Measurements from ENCODE around the gene UNC13C.

UNC13C gene

GRCh38 chr15:54017959-54018358 lies 39.7 kb downstream of the UNC13C start (continued):
- TF ChIP-seq PATZ1 (tag by site-specific recombination; IDR thresholded peaks at IDR 0.05): no peak

- H3K27ac ChIP-seq (ENCODE audit: extremely low read depth, low read depth, low read length): no peak overlapping the region
- ChIA-PET CTCF (no interaction called here), POLR2A (no interaction called here)
- no peaks in the 10 kb centered on the region for H3K9me3 ChIP-seq (ENCODE audit: control insufficient read depth, insufficient read depth, low read depth, low read length)
- no peaks in the 10 kb centered on the region for H3K36me3 ChIP-seq (ENCODE audit: control insufficient read depth in 2 of 2, insufficient read depth in 1 of 2, low read length in 2 of 2)
- TF ChIP-seq SETDB1 (IDR thresholded peaks at IDR 0.05; ENCODE audit: insufficient read length, low read length) (no peak), TCF7L2 (IDR thresholded peaks at IDR 0.05; ENCODE audit: borderline replicate concordance, low read depth, low read length) (no peak)
- no peaks in the 10 kb centered on the region for H3K4me1 ChIP-seq (ENCODE audit: control insufficient read depth, insufficient read depth, low read length)
- no peak overlapping the region for H3K4me3 ChIP-seq (ENCODE audit: low read depth, low read length)
Observed at GRCh38 chr15:54026258-54026657, 48.0 kb downstream of the UNC13C start.

- Histone ChIP-seq H3K36me3 (ENCODE audit: control insufficient read depth in 2 of 2, insufficient read depth in 1 of 2, low read length in 2 of 2) (no peaks in the 10 kb centered on the region), H3K4me1 (ENCODE audit: control insufficient read depth, insufficient read depth, low read length) (no peaks in the 10 kb centered on the region), H3K27ac (ENCODE audit: extremely low read depth, low read depth, low read length) (no peak overlapping the region), H3K9me3 (ENCODE audit: control insufficient read depth, insufficient read depth, low read depth, low read length) (no peaks in the 10 kb centered on the region), H3K4me3 (ENCODE audit: low read depth, low read length) (no peak overlapping the region)
- ChIA-PET POLR2A (no interaction called here), CTCF (no interaction called here)
- TF ChIP-seq TSHZ1 (tag by site-specific recombination; IDR thresholded peaks at IDR 0.05; ENCODE audit: borderline replicate concordance) (no peak), ZNF366 (tag by site-specific recombination; conservative IDR thresholded peaks at IDR 0.05) (no peak), REST (tag by site-specific recombination; IDR thresholded peaks at IDR 0.05) (no peak), PRDM6 (tag by site-specific recombination; IDR thresholded peaks at IDR 0.05) (no peak), TCF7L2 (IDR thresholded peaks at IDR 0.05; ENCODE audit: borderline replicate concordance, low read depth, low read length) (no peak), WT1 (tag by site-specific recombination; IDR thresholded peaks at IDR 0.05) (no peak), ZNF354C (tag by site-specific recombination; IDR thresholded peaks at IDR 0.05; ENCODE audit: borderline replicate concordance, low read depth) (no peak), INSM2 (tag by site-specific recombination; IDR thresholded peaks at IDR 0.05) (no peak), HOXC10 (CRISPR knock-in tag; IDR thresholded peaks at IDR 0.05) (no peak), ZNF157 (tag by site-specific recombination; IDR thresholded peaks at IDR 0.05) (no peak), OVOL3 (tag by site-specific recombination; IDR thresholded peaks at IDR 0.05) (no peak), ZNF843 (tag by site-specific recombination; IDR thresholded peaks at IDR 0.05) (no peak), PRDM1 (tag by site-specific recombination; IDR thresholded peaks at IDR 0.05) (no peak)
Observed at GRCh38 chr15:54026891-54027290, 48.6 kb downstream of the UNC13C start.

All from HEK293 (cell line).